GM12878 (cell line): ENCODE data around the gene UBAP1. TPM values are rescaled to one million over a fixed set of nuclear protein-coding genes. Genes with fewer than 3 reads are reported as not detected.
A peak's percentile ranks its signal among the peaks of the same experiment; 100 is the strongest.

Experiments used
- ATAC-seq: fragments of 200-7000 bp; cut with Tn5 transposase; 3 replicates; pipeline ENCODE4 v1.9.1; 2020; ENCODE audit warnings: mild to moderate bottlenecking, moderate library complexity
- BruUV-seq: library from RNA; stranded (reverse); fragments of 400-500 nt; replicated peaks from 2 replicates; lab custom pipeline; 2021; lab: Mats Ljungman, UMichigan
- CTCF ChIA-PET: fragments of 300-600 bp; sonication (Branson Sonifier 250); formaldehyde crosslinking; extraction: SDS; loops from one replicate; lab custom pipeline; 2021; ENCODE audit warnings: inconsistent platforms; lab: Yijun Ruan, JAX
- POLR2A ChIA-PET: fragments of 350-600 bp; formaldehyde crosslinking; extraction: SDS; loops from one replicate; lab custom pipeline; 2021; ENCODE audit warnings: inconsistent platforms; lab: Charles Lee
- RAD21 ChIA-PET: fragments of 300-600 bp; sonication (Branson Sonifier 250); formaldehyde crosslinking; loops from one replicate; lab custom pipeline; 2023; ENCODE audit warnings: antibody characterized with exemption; ENCODE audit not compliant: unreplicated experiment; lab: Charles Lee
- SMC1A ChIA-PET: fragments of 300-600 bp; sonication (Branson Sonifier 250); formaldehyde crosslinking; loops from one replicate; lab custom pipeline; 2023; ENCODE audit not compliant: unreplicated experiment, uncharacterized antibody; lab: Charles Lee
- DNase-seq: peaks from one replicate; pipeline ENCODE4 v3.0.0-alpha.2; 2011; ENCODE audit warnings: low read depth, low spot score
- FAIRE-seq: peaks from 3 replicates; lab custom pipeline; 2011; peaks lifted over from hg19 to GRCh38; lab: Jason Lieb, UNC
- H2AFZ ChIP-seq: 2 replicates; pipeline ENCODE4 v1.6.0; 2011; ENCODE audit warnings: low read depth, low read length, control low read depth; ENCODE audit not compliant: control insufficient read depth
- H3K27ac ChIP-seq: 2 replicates; pipeline ENCODE4 v1.5.1; 2011; ENCODE audit warnings: control low read depth; ENCODE audit not compliant: control insufficient read depth, insufficient read depth
- H3K27me3 ChIP-seq, 2 experiments: replicated peaks in 1 of 2; 2 replicates each; pipeline versions ENCODE4 v1.6.0 to v1.6.1; 2011; ENCODE audit warnings: low read length in 1 of 2; ENCODE audit not compliant: control insufficient read depth in 2 of 2, insufficient read depth in 2 of 2
- H3K36me3 ChIP-seq, 2 experiments: 2 replicates each; pipeline ENCODE4 v1.5.1; 2011; ENCODE audit warnings: low read length in 1 of 2; ENCODE audit not compliant: control insufficient read depth in 2 of 2, insufficient read depth in 2 of 2
- H3K4me1 ChIP-seq: 2 replicates; pipeline ENCODE4 v1.6.1; 2011; ENCODE audit warnings: mild to moderate bottlenecking, low read length, moderate library complexity, mixed read lengths; ENCODE audit not compliant: control insufficient read depth, insufficient read depth
- H3K4me2 ChIP-seq: 2 replicates; pipeline ENCODE4 v1.6.0; 2011; ENCODE audit warnings: control low read depth; ENCODE audit not compliant: control insufficient read depth, insufficient read depth
- H3K4me3 ChIP-seq: fragments of 200-600 bp; sonication (generic); 2 replicates; pipeline ENCODE4 v1.5.1; 2016
- H3K79me2 ChIP-seq: 2 replicates; pipeline ENCODE4 v1.6.0; 2011; ENCODE audit warnings: low read length; ENCODE audit not compliant: control insufficient read depth, insufficient read depth
- H3K9ac ChIP-seq: 2 replicates; pipeline ENCODE4 v1.8.0; 2011; ENCODE audit warnings: low read length, control low read depth, mixed read lengths; ENCODE audit not compliant: control insufficient read depth, insufficient read depth
- H3K9me3 ChIP-seq: replicated peaks from 3 replicates; pipeline ENCODE4 v1.5.1; 2011; ENCODE audit warnings: mild to moderate bottlenecking, low read length; ENCODE audit not compliant: control insufficient read depth, insufficient read depth
- H4K20me1 ChIP-seq: 2 replicates; pipeline ENCODE4 v1.6.0; 2011; ENCODE audit not compliant: control insufficient read depth, insufficient read depth
- CBFB ChIP-seq: IDR thresholded peaks from 2 replicates; pipeline ENCODE4 v1.6.1; 2016; ENCODE audit warnings: antibody characterized with exemption, low read depth
- EP300 ChIP-seq, 2 experiments: fragments of 150-350 bp in 1 of 2; IDR thresholded peaks; 2 replicates each; pipeline ENCODE4 v1.6.1; 2011 to 2012; ENCODE audit warnings: low read depth in 2 of 2, low read length in 2 of 2, borderline replicate concordance in 1 of 2, improper control_type of control experiment in 1 of 2, inconsistent platforms in 1 of 2; ENCODE audit not compliant: control insufficient read depth in 1 of 2
- NR2F1 ChIP-seq: fragments of 450-650 bp; conservative IDR thresholded peaks from 2 replicates; pipeline ENCODE4 v1.6.1; 2017; ENCODE audit warnings: mild to moderate bottlenecking
- RBBP5 ChIP-seq: fragments of 200-600 bp; sonication (generic); conservative IDR thresholded peaks from 2 replicates; pipeline ENCODE4 v1.6.1; 2016
- SPI1 ChIP-seq: IDR thresholded peaks from 2 replicates; pipeline ENCODE4 v1.6.1; 2011; ENCODE audit warnings: low read depth, mild to moderate bottlenecking, low read length, moderate library complexity, borderline replicate concordance; ENCODE audit not compliant: insufficient read depth
- WGBS: methylation state at CpG from one replicate; pipeline ENCODE4 v1.1.6; 2016; ENCODE audit warnings: low lambda C conversion rate; ENCODE audit not compliant: insufficient replicate concordance, insufficient coverage; ENCODE audit errors: missing lambda C conversion rate; 5-methylcytosine and 5-hydroxymethylcytosine counted together
- in situ Hi-C: fragments of 300-500 bp; cut with MboI; formaldehyde crosslinking; loops from 9 replicates; pipeline ENCODE4 v1.14.3; 2018; ENCODE audit warnings: mixed read lengths
- intact Hi-C: fragments of 100-400 bp; cut with micrococcal nuclease; formaldehyde crosslinking; loops from one replicate; pipeline ENCODE4 v1.14.2; 2022; ENCODE audit not compliant: unreplicated experiment
- polyA plus RNA-seq, 11 experiments: library from polyadenylated mRNA; depleted of rRNA in 4 of 11; unstranded in 6 of 11; stranded (reverse) in 5 of 11; fragments of >200 nt; fragmentation: Nextera tagmentation in 4 of 11; fragmentation: Illumina TruSeq in 1 of 11; extraction: Ambion mirVana in 4 of 11; extraction: Trizol in 1 of 11; gene quantifications; 1 replicate in 1 of 11; 2 replicates in 10 of 11; pipeline versions ENCODE4 v1.2.1 to v1.2.3, GENCODE V29; 2011 to 2016; ENCODE audit warnings: inconsistent platforms in 2 of 11, missing spikeins in 2 of 11, low read depth in 1 of 11
- total RNA-seq, 4 experiments: library from RNA; depleted of rRNA in 3 of 4; stranded (reverse); fragments of >200 nt in 3 of 4; fragmentation: Illumina TruSeq in 1 of 4; extraction: Trizol in 1 of 4; gene quantifications; 2 replicates each; pipeline versions ENCODE4 v1.2.1 to v1.2.3, GENCODE V29; 2013 to 2021
- TF ChIP-seq, protein P1 (sequence below): fragments of 450-650 bp; IDR thresholded peaks from 2 replicates; pipeline ENCODE4 v1.6.1; 2017; ENCODE audit warnings: mild to moderate bottlenecking

UBAP1 gene
- total and polyA plus RNA-seq, 10 of the 15 experiments (the other 5 are each of a cell fraction or from before 2014, with no cell fraction given) = 2.1 to 47.9 (median 27.2) TPM

DNA sequence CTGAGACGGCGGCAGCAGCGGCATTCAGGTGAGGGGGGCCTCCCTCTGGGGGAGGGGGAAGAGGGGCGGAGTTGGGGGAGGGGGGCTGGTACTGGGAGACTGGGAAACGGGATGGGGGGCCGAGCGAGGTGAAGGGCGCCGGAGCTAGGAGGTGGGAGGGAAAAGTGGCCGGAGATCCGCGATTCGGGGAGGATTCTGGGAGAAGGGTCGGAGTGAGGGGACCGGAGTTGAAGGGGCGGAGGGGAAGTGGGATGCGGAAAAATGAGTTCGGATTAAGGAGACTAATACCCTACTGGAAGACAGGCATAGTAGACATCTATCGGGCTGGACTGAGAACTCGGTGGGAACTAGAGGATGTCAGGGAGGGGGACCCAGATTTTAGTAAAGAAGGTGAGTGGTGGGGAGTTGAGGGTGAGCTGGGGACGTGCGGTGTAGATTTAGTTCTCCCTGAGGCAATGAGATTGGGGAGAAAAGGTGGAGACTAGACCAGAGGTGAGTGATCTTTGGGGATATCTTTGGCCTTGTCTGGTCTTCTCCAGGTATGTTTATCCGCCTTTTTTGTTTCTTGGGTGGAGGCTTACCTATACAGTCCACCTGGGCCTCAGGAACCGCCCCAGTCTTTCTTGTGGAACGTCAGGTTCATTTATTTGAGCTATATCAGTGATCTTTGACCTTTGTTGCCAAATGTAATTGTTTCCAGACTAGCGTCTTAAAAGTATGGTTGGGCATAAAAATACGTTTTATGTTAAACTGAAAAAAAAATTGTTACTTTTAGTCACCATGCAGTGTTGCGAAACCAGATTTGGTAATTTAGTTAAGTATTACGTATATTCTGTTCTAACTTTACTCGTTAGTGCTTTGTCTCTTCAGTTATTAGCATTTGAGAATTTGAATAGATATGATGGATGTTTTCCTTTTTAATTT is 632 bp downstream of the UBAP1 start:
- H3K4me3 ChIP-seq = peak overlapping the region; percentile 90
- WGBS = 4% methylated on average over 26 of the region's 30 CpGs
- no peaks in the 10 kb centered on the region for H4K20me1 ChIP-seq
- H3K9ac ChIP-seq = peak overlapping the region; percentile 92
- ATAC-seq (peak; percentile 34), FAIRE-seq (no peak), DNase-seq (no peak)
- ChIA-PET RAD21 (interaction anchor here (0.6 to 1.4 kb wide), 4 partner anchors 31 to 706 kb away, joined by 3 to 5 read pairs (median 3); partner anchors contain the start of gene NOL6), CTCF (interaction anchor here (0.6 to 2.7 kb wide), 9 partner anchors 11 to 942 kb away, joined by 3 to 17 read pairs (median 4); no protein-coding TSS in a partner anchor), POLR2A (interaction anchor here (0.5 to 1.2 kb wide), 10 partner anchors 8 to 302 kb away, joined by 3 to 9 read pairs (median 3); partner anchors contain the start of gene UBAP2), SMC1A (interaction anchor here (0.7 to 1.2 kb wide), 7 partner anchors 10 to 914 kb away, joined by 3 to 4 read pairs (median 3); no protein-coding TSS in a partner anchor)
- peak overlapping the region; percentile 99 for H2AFZ ChIP-seq
- no peaks in the 10 kb centered on the region for H3K27me3 ChIP-seq
- no peaks in the 10 kb centered on the region for H3K9me3 ChIP-seq
- BruUV-seq = TSS peak; percentile 86
- peak overlapping the region; percentile 80 for H3K4me2 ChIP-seq
- TF ChIP-seq, protein P1, sequence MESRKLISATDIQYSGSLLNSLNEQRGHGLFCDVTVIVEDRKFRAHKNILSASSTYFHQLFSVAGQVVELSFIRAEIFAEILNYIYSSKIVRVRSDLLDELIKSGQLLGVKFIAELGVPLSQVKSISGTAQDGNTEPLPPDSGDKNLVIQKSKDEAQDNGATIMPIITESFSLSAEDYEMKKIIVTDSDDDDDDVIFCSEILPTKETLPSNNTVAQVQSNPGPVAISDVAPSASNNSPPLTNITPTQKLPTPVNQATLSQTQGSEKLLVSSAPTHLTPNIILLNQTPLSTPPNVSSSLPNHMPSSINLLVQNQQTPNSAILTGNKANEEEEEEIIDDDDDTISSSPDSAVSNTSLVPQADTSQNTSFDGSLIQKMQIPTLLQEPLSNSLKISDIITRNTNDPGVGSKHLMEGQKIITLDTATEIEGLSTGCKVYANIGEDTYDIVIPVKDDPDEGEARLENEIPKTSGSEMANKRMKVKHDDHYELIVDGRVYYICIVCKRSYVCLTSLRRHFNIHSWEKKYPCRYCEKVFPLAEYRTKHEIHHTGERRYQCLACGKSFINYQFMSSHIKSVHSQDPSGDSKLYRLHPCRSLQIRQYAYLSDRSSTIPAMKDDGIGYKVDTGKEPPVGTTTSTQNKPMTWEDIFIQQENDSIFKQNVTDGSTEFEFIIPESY = no peak
- TF ChIP-seq SPI1 = peak; percentile 14; the same call in 1 of the 2 replicates
- 0 out of 2 replicates have a peak, but pooled peaks have one; percentile 28 for TF ChIP-seq RBBP5
- TF ChIP-seq NR2F1 = 0 out of 2 replicates have a peak, but pooled peaks have one; percentile 42
- TF ChIP-seq CBFB = no peak
- TF ChIP-seq EP300 (IDR thresholded peaks at IDR 0.05; ENCODE audit: borderline replicate concordance in 1 of 2, control insufficient read depth in 1 of 2, low read depth in 2 of 2, low read length in 2 of 2) = 0 out of 4 replicates have a peak, but pooled peaks of 1 of the 2 experiments have one; percentile 13
- peak overlapping the region; percentile 86 for H3K27ac ChIP-seq
- no peaks in the 10 kb centered on the region for H3K36me3 ChIP-seq
- in situ Hi-C loops (no loop called here), intact Hi-C loops (loop anchor here (5.0 kb wide), 1 partner anchor 52 kb away; the partner anchor contains the start of gene DCAF12)
- peaks cover 38% of the 10 kb centered on the region for H3K79me2 ChIP-seq
- no peaks in the 10 kb centered on the region for H3K4me1 ChIP-seq
